ENCODE data around the gene MET. TPM values are rescaled to one million over a fixed set of nuclear protein-coding genes. Genes with fewer than 3 reads are reported as not detected.
"Not testable (repeated sequence)": the region's sequence is repeated elsewhere in the genome, so short reads cannot be mapped to it uniquely, and the experiment has no call there.

Gene MET
- total RNA-seq, 2 donors from 2014 or later = 0.33 to 3.6 TPM

- ATAC-seq; H3K36me3 Mint-ChIP-seq; DNase-seq (ENCODE audit: low spot score); H3K4me1 Mint-ChIP-seq (ENCODE audit: low read depth in 2 of 2); H3K4me3 Mint-ChIP-seq; H3K9me3 Mint-ChIP-seq; H3K27ac Mint-ChIP-seq: not testable (repeated sequence)
- peaks cover 4 to 11% of the 10 kb centered on the region in 2 donors for H3K27me3 Mint-ChIP-seq
These were observed 71.8 kb downstream of the MET start for GRCh38 chr7:116743835-116744234.

- DNase-seq (ENCODE audit: low spot score); H3K4me3 Mint-ChIP-seq; H3K4me1 Mint-ChIP-seq (ENCODE audit: low read depth in 2 of 2); ATAC-seq; H3K36me3 Mint-ChIP-seq; H3K27me3 Mint-ChIP-seq; H3K27ac Mint-ChIP-seq: not testable (repeated sequence)
- peaks cover 15% of the 10 kb centered on the region for H3K9me3 Mint-ChIP-seq
These were observed 74.4 kb downstream of the MET start for GRCh38 chr7:116746388-116746787.

GRCh38 chr7:116751070-116751469, 79.1 kb downstream of the MET start:
- ATAC-seq; DNase-seq (ENCODE audit: low spot score); H3K4me1 Mint-ChIP-seq (ENCODE audit: low read depth in 2 of 2); H3K36me3 Mint-ChIP-seq; H3K27ac Mint-ChIP-seq; H3K4me3 Mint-ChIP-seq; H3K27me3 Mint-ChIP-seq: not testable (repeated sequence)
- peaks cover 12% of the 10 kb centered on the region for H3K9me3 Mint-ChIP-seq

GRCh38 chr7:116752305-116753074, 80.5 kb downstream of the MET start:
- H3K9me3 Mint-ChIP-seq = peaks cover 8% of the 10 kb centered on the region
- peaks cover 8% of the 10 kb centered on the region for H3K36me3 Mint-ChIP-seq
- ATAC-seq (no peak), DNase-seq (ENCODE audit: low spot score) (no peak)
- no peaks in the 10 kb centered on the region for H3K4me1 Mint-ChIP-seq (ENCODE audit: low read depth in 2 of 2)
- H3K27ac Mint-ChIP-seq = no peak overlapping the region
- no peak overlapping the region for H3K4me3 Mint-ChIP-seq
- peaks cover 0 to 8% of the 10 kb centered on the region in 2 donors for H3K27me3 Mint-ChIP-seq

- Mint-ChIP-seq H3K9me3 (peaks cover 5% of the 10 kb centered on the region), H3K27me3 (peaks cover 0 to 8% of the 10 kb centered on the region in 2 donors), H3K36me3 (peaks cover 8% of the 10 kb centered on the region), H3K4me1 (ENCODE audit: low read depth in 2 of 2) (no peaks in the 10 kb centered on the region), H3K4me3 (no peak overlapping the region), H3K27ac (no peak overlapping the region)
- ATAC-seq = no peak
- DNase-seq (ENCODE audit: low spot score) = no peak
These were observed 81.1 kb downstream of the MET start for GRCh38 chr7:116753130-116753529.

GRCh38 chr7:116754186-116754585, 82.2 kb downstream of the MET start:
- no peak overlapping the region for H3K4me3 Mint-ChIP-seq
- no peak overlapping the region for H3K27ac Mint-ChIP-seq
- H3K36me3 Mint-ChIP-seq = no peaks in the 10 kb centered on the region
- H3K9me3 Mint-ChIP-seq = peaks cover 5% of the 10 kb centered on the region
- ATAC-seq (no peak), DNase-seq (ENCODE audit: low spot score) (no peak)
- H3K4me1 Mint-ChIP-seq (ENCODE audit: low read depth in 2 of 2) = no peaks in the 10 kb centered on the region
- H3K27me3 Mint-ChIP-seq = peaks cover 0 to 6% of the 10 kb centered on the region in 2 donors

- H3K4me1 Mint-ChIP-seq (ENCODE audit: low read depth in 2 of 2) = no peaks in the 10 kb centered on the region
- peaks cover 0 to 6% of the 10 kb centered on the region in 2 donors for H3K27me3 Mint-ChIP-seq
- DNase-seq (ENCODE audit: low spot score) (no peak), ATAC-seq (no peak)
- no peak overlapping the region for H3K27ac Mint-ChIP-seq
- no peak overlapping the region for H3K4me3 Mint-ChIP-seq
- H3K9me3 Mint-ChIP-seq = no peaks in the 10 kb centered on the region
- no peaks in the 10 kb centered on the region for H3K36me3 Mint-ChIP-seq
These were observed 85.3 kb downstream of the MET start for GRCh38 chr7:116757283-116757682.

DNA sequence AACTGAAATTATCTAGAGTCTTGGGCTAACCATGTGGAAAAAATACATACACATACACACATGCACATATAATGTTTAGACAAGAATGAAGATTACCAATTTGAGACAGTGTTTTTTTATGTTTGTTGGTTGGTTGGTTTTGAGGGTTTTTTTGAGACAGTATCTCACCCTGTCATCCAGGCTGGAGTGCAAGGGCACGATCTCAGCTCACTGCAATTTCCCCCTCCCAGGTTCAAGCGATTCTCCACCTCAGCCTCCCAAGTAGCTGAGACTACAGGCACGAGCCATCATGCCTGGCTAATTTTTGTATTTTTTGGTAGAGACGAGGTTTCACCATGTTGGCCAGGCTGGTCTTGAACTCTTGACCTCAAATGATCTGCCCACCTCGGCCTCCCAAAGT, 87.6 kb downstream of the MET start:
- DNase-seq (ENCODE audit: low spot score); H3K27ac Mint-ChIP-seq; ATAC-seq; H3K9me3 Mint-ChIP-seq; H3K36me3 Mint-ChIP-seq; H3K4me3 Mint-ChIP-seq; H3K27me3 Mint-ChIP-seq; H3K4me1 Mint-ChIP-seq (ENCODE audit: low read depth in 2 of 2): not testable (repeated sequence)

DNA sequence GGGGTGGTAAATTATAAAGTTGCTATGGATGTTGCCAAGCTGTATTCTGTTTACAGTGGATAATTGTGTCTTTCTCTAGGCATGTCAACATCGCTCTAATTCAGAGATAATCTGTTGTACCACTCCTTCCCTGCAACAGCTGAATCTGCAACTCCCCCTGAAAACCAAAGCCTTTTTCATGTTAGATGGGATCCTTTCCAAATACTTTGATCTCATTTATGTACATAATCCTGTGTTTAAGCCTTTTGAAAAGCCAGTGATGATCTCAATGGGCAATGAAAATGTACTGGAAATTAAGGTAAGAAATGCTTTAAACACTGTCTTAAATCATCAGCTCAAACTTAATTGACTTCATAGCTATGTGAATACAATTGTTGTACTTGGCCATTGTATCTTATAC, 91.0 kb downstream of the MET start:
- Mint-ChIP-seq H3K4me1 (ENCODE audit: low read depth in 2 of 2) (no peaks in the 10 kb centered on the region), H3K27me3 (no peaks in the 10 kb centered on the region), H3K36me3 (no peaks in the 10 kb centered on the region), H3K4me3 (no peak overlapping the region), H3K9me3 (no peaks in the 10 kb centered on the region), H3K27ac (no peak overlapping the region)
- DNase-seq (ENCODE audit: low spot score) (no peak), ATAC-seq (no peak)

GRCh38 chr7:116763647-116764046, 91.7 kb downstream of the MET start:
- Mint-ChIP-seq H3K9me3 (no peaks in the 10 kb centered on the region), H3K4me3 (no peak overlapping the region), H3K36me3 (no peaks in the 10 kb centered on the region), H3K27ac (no peak overlapping the region), H3K27me3 (peaks cover 0 to 2% of the 10 kb centered on the region in 2 donors), H3K4me1 (ENCODE audit: low read depth in 2 of 2) (no peaks in the 10 kb centered on the region)
- no peak for DNase-seq (ENCODE audit: low spot score)
- ATAC-seq = no peak

DNA sequence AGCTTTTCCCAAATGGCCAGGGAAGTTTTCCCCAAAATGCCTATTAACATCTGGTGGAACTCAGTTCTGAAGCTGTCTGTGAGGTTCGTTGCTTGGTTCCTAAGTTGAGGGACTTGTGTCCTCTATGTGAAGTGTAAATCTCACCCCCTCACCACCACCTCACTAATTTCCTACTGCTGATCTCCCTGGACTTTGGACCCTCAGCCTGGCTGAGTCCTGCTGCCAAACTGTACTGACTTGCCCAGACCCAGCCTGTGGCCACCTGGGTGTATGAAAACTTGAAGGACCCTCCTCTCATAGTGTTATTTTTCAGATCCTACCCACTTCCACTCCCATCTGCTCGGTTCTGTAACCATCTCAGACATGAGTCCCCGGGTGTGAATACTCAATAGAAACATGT, 94.9 kb downstream of the MET start:
- Mint-ChIP-seq H3K4me1 (ENCODE audit: low read depth in 2 of 2) (no peaks in the 10 kb centered on the region), H3K27me3 (peaks cover 0 to 7% of the 10 kb centered on the region in 2 donors), H3K4me3 (no peak overlapping the region), H3K27ac (no peak overlapping the region), H3K9me3 (no peaks in the 10 kb centered on the region), H3K36me3 (no peaks in the 10 kb centered on the region)
- DNase-seq (ENCODE audit: low spot score) (no peak), ATAC-seq (no peak)

DNA sequence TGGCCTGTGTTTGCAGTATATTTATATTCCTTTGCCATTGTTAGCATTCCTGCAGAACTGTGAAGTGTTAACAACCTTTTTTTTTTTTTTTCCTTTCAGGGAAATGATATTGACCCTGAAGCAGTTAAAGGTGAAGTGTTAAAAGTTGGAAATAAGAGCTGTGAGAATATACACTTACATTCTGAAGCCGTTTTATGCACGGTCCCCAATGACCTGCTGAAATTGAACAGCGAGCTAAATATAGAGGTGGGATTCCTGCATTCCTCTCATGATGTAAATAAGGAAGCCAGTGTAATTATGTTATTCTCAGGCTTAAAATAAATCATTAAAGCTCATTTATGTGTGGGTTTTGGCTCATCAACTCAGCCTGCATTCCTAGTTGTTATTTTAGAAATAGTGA, 97.5 kb downstream of the MET start:
- Mint-ChIP-seq H3K4me3 (no peak overlapping the region), H3K4me1 (ENCODE audit: low read depth in 2 of 2) (no peaks in the 10 kb centered on the region), H3K9me3 (no peaks in the 10 kb centered on the region), H3K36me3 (no peaks in the 10 kb centered on the region), H3K27me3 (peaks cover 0 to 10% of the 10 kb centered on the region in 2 donors), H3K27ac (no peak overlapping the region)
- DNase-seq (ENCODE audit: low spot score) = no peak
- ATAC-seq = no peak

DNA sequence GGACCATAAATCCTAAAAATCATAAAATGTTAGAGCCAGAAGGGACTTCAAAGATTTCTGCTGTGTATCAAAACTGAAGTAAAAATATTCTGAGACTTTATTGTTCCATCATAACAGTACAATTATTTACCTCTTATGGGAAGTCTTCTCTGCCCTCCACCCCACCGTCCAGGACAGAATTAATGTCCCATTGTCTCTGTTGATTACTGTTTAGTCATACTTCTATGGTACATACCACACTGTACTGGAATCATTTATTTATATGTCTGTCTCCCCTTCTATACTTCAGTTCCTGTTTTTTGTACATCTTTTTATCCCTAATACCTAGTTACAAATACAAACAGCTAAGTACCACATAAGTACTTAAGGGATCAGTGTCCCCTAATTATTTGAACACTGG, 98.9 kb downstream of the MET start:
- Mint-ChIP-seq H3K36me3 (no peaks in the 10 kb centered on the region), H3K9me3 (no peaks in the 10 kb centered on the region), H3K27me3 (peaks cover 0 to 10% of the 10 kb centered on the region in 2 donors), H3K27ac (no peak overlapping the region), H3K4me3 (no peak overlapping the region), H3K4me1 (ENCODE audit: low read depth in 2 of 2) (no peaks in the 10 kb centered on the region)
- DNase-seq (ENCODE audit: low spot score) = no peak
- ATAC-seq = no peak

DNA sequence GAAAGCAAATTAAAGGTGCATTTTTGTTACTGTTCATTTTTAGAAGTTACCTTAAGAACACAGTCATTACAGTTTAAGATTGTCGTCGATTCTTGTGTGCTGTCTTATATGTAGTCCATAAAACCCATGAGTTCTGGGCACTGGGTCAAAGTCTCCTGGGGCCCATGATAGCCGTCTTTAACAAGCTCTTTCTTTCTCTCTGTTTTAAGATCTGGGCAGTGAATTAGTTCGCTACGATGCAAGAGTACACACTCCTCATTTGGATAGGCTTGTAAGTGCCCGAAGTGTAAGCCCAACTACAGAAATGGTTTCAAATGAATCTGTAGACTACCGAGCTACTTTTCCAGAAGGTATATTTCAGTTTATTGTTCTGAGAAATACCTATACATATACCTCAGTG, 99.6 kb downstream of the MET start:
- peaks cover 0 to 10% of the 10 kb centered on the region in 2 donors for H3K27me3 Mint-ChIP-seq
- H3K9me3 Mint-ChIP-seq = no peaks in the 10 kb centered on the region
- DNase-seq (ENCODE audit: low spot score) = no peak
- H3K4me1 Mint-ChIP-seq (ENCODE audit: low read depth in 2 of 2) = no peaks in the 10 kb centered on the region
- no peaks in the 10 kb centered on the region for H3K36me3 Mint-ChIP-seq
- no peak overlapping the region for H3K4me3 Mint-ChIP-seq
- no peak for ATAC-seq
- H3K27ac Mint-ChIP-seq = no peak overlapping the region

- Mint-ChIP-seq H3K9me3 (no peaks in the 10 kb centered on the region), H3K4me1 (ENCODE audit: low read depth in 2 of 2) (no peaks in the 10 kb centered on the region), H3K36me3 (no peaks in the 10 kb centered on the region), H3K27me3 (peaks cover 0 to 10% of the 10 kb centered on the region in 2 donors), H3K27ac (no peak overlapping the region), H3K4me3 (no peak overlapping the region)
- ATAC-seq = no peak
- DNase-seq (ENCODE audit: low spot score) = no peak
These were observed 100.4 kb downstream of the MET start for GRCh38 chr7:116772423-116772863.

Data from natural killer cell treated with Interleukin-12 subunit alpha and Interleukin-12 subunit beta and Interleukin-15 and Interleukin-18, amount 100 ng/mL, for 72 hours (primary cell).